ENCODE results near the gene DMXL1.

Gene DMXL1, protein sequence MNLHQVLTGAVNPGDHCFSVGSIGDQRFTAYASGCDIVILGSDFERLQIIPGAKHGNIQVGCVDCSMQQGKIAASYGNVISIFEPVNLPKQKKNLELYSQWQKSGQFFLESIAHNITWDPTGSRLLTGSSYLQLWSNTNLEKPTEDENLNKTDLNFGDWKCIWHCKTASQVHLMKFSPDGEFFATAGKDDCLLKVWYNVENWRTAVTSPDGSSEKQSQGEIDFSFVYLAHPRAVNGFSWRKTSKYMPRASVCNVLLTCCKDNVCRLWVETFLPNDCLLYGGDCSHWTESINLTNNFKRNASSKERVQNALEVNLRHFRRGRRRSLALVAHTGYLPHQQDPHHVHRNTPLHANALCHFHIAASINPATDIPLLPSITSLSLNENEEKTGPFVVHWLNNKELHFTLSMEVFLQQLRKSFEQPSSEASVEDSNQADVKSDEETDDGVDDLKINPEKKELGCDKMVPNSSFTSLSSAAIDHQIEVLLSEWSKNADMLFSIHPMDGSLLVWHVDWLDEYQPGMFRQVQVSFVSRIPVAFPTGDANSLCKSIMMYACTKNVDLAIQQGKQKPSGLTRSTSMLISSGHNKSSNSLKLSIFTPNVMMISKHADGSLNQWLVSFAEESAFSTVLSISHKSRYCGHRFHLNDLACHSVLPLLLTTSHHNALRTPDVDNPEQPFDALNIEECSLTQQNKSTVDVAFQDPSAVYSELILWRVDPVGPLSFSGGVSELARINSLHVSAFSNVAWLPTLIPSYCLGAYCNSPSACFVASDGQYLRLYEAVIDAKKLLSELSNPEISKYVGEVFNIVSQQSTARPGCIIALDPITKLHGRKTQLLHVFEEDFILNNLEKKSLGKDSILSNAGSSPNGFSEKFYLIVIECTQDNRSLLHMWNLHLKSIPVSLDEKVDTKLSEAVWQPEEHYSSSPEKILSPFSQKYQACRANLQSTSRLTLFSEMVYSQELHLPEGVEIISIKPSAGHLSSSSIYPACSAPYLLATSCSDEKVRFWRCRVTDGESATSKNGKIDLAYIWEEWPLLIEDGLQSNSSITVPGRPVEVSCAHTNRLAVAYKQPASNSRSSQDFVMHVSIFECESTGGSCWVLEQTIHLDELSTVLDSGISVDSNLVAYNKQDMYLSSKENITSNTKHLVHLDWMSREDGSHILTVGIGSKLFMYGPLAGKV (N-terminal part only)
- long read RNA-seq, donor 1, full-length matches to known transcripts, result 1 of 1 reads
- long read RNA-seq, donor 1, partial matches to known transcripts, result 0 of 1 reads
- long read RNA-seq, donor 1, other reads (novel, unspliced or antisense), result 0 of 1 reads
- long read RNA-seq, donor 2, result 0 reads
- long read RNA-seq, donor 3, result 0 reads
- long read RNA-seq, donor 4, result 0 reads
- long read RNA-seq, donor 5, result 0 reads
- long read RNA-seq, donor 6, partial matches to known transcripts, result 0 of 1 reads
- long read RNA-seq, donor 6, other reads (novel, unspliced or antisense), result 0 of 1 reads
- long read RNA-seq, donor 7, result 0 reads
- long read RNA-seq, donor 8, full-length matches to known transcripts, result 1 of 1 reads
- long read RNA-seq, donor 8, partial matches to known transcripts, result 0 of 1 reads
- long read RNA-seq, donor 8, other reads (novel, unspliced or antisense), result 0 of 1 reads

DNA sequence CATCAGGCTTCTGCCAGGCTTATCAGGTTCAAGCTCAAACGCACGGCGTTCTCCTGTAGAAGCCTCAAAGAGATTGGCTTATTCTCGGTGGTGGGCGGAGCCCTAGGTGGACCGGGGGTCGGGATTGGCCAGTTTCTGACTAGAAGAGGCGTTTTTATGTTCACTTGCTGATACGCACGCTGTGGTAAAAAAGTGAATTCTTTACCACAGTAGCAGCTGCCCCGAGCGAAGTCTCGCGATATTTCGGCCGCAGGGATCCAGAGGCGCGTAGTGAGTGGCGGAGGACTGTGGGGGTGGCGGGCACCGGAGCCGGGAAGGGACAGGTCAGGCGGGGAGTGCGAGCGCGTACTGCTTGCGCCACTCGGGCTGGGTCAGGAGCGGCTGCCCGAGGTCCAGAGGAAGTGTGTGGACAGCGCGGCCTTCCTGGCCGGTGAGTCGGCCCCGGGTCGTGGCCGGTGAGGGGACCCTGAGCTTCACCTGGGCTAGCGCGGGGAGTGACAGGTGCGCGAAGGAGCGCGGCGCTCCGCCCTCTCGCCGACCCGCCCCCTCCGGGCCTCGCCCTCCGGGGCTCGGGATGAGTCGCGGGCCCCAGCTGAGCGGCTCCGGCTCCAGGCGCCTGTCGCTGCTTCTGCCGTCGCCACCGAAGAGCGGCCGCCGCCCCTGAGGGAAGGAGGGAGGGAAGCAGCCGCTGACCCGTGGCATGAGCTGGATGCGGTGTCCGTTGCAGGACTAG lies at the start of gene DMXL1:
Gene DMXL1, plus strand, starts transcription at position 260 of the 733 bp plus-strand sequence. CDS start 483 bp downstream, outside the sequence.
- peak; percentile 98 for DNase-seq

DNA sequence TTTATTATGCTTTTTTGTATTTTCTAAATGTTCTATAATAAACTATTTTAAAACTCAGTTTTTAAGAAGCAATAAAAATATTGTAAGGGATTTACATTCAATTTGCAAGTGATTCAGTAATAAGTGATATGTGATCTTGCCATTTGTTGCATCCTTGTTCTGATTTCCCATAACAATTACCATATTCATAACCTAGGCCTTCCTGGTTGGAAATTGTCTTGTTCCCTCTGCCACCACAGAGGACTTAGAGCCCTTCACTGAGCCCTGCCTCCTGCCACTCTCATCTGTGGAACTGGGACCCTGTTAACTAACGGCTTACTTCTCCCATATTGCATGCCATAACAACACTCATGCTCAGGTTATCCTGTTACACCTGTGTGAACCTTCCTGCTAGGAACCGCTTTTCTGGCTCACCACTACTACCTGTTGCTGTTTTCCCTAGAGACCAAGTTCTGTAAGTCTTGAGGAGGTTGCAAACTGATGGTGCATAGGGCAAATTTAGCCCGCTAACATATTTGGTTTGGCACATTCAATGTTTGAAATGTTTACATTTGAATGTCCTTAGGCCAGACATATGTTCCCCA lies 49.6 kb upstream of the DMXL1 start:
- no peak for DNase-seq

DNA sequence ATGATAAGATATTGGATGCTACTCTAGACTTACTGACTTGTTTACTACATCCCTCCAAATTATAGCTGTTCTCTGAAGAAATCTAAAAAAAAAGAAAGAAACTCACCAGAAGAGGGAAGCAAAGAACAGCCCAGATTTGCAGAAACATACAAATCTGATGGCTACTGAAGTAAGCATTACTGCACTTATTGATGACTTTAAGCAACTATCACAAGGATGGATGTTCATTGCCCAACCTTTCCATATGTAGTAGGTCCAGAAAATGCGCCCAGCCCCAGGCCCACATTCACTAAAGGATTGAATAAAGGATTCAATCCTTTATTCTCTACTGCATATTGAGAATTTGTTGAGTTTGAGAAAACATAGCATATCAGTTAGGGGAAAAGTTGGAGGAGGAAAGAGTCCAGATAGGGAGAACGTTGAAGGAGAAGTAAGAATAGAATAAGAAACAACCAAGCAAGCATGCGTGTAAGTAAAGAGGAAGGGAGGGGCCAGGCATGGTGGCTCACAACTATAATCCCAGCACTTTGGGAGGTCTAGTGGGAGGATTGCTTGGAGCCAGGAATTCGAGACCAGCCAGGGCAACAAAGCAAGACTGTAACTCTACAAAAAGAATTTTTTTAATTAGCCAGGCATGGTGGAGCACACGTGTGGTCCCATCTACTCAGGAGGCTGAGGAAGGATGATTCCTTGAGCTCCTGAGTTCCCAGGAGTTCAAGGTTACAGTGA lies 48.7 kb upstream of the DMXL1 start:
- peak; percentile 22 for DNase-seq

DNA sequence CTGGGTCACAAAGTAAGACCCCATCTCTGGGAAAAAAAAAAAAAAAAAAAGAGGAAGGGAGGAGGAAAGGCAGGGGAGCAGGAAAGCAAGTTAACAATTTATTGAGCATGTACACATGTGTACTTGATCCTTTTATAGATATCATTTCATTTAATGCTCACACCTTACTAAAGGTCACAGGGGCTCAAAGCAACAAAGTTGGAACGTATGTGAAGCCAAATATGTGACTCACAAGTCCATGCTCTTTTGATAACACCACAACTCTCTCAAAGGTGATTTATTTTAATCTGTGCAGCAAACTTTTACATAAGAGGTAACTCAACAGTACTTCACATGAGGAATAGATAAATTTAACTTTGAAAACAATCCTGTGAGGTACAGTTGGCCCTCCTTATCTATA lies 48.1 kb upstream of the DMXL1 start:
- DNase-seq, result no peak

DNA sequence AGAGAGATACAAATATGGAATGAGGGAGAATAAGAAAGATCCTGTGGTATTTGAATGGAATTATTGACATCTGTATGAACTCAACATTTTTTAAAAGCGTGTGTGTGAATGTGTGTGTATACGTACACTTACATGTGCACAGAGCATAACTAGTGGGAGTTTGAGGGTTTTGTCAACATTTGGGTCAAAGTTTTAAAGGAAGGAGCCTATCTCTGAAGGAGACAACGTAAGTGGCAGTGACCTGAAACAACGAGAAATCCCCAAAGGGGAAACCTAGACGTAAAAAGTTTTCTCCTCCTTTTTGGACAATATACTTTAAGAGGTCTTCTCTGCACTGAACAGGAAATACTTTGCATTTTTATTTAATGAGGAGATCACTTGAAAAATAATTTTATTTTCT lies 42.3 kb upstream of the DMXL1 start:
- DNase-seq, result no peak

DNA sequence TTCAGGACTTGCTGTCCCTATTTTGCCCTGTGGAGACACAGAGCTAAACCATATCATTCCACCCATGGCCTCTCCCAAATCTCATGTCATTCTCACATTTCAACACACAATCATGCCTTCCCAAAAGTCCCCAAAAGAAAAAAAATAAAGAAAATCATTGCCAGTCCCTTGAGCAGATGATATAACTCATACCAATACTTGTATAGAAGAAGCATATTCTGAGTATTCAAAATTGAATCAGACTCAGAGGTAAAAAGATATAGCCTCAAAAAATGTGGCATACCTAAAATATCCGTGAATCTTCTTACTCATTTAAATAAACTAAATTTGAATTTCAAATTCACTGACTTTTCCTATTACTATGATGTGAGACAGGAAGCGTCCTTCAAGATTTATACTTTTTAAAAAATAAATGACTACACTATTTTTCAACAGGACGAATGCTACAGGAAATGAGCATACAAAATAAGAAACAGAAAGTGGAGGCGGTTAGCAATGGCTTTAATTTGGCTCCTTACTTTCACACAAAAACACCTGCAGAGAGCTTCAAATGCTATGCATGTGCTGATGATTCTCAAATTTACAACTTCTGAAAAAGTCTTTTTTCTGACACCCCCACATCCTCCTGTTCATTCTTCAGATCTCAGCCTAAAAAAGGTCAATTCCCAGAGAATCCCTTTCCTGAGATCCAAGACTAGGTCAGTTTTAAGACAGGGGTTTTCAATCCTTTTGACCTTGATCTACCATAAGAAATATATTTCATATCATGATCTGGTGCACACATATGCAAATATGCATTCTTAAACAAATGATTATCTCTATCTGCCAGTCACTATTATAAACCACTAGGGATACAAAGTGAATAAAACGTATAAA lies 39.6 kb upstream of the DMXL1 start:
- no peak for DNase-seq

DNA sequence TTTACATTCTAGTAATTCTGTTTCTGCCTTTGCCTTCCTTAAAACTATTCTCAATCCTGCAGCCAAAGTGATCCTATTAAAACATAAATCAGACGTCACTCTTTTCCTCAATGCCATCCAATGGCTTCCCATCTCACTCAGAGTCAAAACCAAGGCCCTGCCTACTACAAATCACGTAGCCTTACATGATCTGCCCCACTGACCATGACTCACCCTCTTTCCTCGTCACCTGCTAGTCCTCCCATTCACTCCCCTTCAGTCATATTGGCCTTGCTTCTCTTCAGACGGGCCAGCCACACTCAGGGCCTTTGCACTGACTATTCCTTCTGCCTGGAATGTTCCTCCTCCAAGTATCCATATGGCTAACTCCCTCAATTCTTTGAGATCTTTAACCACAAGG lies 39.0 kb upstream of the DMXL1 start:
- DNase-seq, result no peak

DNA sequence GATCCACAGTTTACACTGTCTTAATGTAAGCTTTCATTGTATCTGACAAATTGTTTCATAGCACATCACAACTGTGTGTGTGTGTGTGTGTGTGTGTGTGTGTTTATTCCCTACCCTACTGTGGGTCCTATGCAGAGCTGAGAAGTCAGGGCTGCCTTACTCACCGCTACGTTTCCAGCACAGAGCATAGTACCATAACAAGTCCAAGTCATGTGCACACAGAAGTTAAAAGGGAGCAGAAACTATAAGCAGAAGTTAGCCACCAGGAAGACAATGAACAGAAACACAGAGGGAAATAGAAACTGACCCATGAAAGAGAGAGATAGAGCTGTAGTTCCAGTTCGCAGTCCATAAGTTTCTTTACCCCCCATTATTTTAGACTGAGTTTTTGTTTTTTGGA lies 38.2 kb upstream of the DMXL1 start:
- DNase-seq, result no peak

DNA sequence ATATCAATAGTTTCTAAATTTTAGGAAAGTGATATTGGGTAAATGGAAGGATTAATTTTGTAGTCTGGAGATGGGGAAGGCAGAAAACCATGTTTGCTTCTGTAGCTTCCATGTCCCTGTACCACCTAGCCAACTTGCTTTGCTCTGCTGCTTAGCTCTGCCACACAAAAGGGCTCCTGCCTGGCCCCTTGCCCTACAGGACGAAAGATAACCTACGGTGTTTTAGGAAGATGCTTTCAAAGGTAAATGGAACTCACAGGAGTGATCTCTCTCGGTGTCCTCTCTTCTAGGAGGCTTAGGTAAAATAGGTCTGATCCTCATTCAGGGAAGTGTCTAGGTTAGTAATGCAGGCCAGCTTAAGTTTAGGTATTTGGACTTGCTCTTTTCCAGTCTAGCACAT lies 37.8 kb upstream of the DMXL1 start:
- DNase-seq, result no peak

DNA sequence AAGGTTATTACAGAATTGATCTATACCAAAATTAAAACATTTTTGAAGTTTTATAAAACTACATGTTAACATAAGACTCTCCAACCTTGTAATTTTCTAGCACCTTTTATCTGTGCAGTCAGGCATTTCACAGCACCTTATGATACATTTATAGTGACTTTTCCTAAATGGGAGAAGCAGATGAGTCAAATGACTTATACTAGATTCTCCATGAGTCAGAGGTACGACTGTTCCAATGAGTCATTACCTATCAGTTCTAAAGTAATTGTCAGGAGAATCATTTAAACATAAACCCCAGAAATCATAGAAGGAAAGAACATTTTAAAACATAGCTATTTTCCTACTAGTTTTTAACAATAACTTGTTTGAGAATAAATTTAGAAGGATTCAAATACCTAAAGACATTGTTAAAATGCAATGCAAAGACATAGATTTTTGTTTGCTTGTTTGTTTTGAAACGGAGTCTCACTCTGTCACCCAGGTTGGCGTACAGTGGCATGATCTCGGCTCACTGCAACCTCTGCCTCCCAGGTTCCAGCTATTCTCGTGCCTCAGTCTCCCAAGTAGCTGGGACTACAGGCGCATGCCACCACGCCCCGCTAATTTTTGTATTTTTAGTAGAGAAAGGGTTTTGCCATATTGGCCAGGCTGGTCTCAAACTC lies 34.7 kb upstream of the DMXL1 start:
- DNase-seq, result no peak

DNA sequence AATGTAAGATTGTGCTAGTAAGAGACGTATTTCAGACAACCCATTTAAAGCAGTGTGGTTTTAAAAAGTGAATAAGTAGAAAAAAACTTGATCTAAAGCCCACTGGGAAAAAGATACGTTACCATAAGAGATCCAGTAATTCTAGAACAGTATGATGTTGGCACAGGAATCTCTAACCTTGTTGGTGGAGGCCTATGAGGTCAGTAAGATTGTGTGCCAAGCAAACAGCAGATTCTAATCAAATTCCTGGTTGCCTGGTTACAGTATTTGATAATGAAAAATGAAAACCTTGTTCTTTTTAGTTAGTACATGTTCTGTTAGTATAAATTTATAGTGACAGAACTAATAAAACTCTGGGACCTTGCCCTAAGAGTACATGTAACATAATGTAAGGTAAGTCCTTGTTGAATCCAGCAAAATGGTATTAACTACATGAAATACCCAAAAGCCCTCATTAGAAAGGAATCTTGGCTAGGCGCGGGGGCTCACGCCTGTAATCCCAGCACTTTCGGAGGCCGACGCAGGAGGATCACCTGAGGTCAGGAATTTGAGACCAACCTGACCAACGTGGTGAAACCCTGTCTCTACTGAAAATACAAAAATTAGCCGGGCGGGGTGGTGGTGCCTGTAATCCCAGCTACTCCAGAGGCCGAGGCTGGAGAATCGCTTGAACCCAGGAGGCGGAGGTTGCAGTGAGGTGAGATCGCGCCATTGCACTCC lies 33.2 kb upstream of the DMXL1 start:
- DNase-seq, result no peak

DNA sequence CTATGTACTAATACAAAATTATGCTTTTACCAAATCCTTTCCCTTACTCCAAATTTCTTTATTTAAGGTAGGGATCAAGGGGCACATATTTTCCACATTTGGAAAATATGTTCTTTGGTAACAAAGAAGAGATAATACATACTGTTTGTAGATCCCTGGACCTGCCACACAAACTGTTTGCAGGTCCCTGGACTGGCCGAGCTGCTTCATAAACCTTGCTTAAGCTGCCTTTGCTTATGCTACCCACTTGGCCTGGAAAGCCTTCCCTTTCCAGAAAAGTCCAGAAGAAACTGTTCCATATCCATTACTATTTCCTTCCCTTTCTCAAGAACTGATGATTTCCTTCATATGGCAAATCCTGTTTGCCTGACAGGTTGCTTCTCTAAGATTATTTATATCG lies 22.6 kb upstream of the DMXL1 start:
- no peak for DNase-seq

DNA sequence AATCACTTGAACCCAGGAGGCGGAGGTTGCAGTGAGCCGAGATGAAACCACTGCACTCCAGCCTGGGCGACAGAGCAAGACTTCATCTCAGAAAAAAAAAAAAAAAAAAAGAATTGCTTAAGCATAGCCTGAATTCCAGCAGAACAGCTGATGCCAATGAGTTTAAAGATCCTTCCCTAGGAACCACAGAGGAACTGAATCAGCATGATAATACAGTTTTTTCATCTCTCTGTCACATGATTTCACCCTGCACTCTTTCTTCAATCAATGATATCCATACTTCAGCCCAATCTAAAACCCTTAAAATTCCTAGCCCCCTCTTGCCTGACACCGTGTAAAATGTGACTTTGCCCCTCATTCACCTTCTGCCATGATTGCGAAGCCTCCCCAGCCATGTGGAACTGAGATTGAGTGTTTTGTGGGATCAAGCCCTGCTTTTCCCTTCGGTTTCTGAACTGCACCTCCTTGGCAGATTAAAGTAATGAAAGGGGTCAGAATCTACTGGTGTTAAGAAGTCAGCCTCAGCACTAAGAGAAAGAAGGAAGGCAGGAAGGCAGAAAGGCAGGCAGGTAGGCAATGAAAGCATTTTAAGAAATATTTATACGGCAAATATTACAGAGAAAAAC lies 20.9 kb upstream of the DMXL1 start:
- DNase-seq, result no peak

DNA sequence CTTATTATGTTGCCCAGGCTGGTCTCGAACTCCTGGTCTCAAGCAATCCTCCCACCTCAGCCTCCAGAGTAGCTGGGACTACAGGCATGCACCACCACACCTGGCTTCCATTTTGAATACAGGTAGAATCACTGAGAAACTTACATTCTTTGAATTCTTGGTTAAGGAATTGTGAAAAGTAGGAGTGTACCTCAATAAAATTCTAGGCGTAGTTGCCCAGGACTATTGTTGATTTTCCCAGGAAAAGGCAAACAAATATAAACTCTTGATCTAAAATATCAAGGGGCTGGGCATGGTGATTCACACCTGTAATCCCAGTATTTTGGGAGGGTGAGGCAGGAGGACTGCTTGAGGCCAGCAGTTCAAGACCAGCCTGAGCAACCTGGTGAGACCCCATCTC lies 16.8 kb upstream of the DMXL1 start:
- DNase-seq, result no peak

DNA sequence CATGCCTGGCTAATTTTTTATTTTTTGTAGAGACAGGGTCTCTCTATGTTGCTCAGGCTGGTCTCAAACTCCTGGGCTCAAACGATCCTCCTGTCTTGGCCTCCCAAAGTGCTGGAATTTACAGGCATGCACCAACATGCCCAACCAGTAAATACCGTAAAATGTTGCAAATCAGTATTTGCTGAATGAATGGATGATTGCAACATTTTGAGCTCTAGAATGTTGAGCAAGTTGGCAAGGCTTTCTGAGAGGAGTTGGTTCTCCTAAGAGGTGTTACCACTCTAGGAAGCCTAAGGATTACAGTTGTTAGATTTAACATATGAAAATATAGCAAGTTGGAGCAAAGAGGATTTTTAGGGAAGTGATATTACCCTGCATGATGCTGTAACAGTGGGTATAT lies 15.6 kb upstream of the DMXL1 start:
- DNase-seq, result no peak

DNA sequence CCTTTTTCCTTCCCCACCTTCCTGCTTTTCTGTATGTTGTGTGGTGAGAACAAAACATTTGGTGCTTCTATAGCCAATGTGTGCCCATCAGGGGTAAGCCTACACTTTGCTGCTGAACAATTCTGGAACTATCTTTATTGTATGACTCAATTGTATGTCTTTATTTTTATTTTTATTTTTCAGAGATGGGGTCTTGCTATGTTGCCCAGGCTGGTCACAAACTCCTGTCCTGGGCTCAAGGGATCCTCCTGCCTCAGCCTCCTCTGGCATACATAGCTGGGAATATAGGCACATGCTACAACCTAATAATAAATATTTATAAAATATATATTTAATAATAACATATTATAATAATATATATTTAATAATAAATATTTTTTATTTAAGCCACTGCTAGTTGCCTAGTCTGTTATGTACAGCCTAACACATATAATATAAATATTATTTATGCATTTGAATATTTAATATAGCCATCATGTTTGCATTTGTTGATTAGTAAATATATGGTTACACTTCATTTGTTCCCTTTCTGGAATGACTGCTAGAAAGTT lies 11.8 kb upstream of the DMXL1 start:
- no peak for DNase-seq

DNA sequence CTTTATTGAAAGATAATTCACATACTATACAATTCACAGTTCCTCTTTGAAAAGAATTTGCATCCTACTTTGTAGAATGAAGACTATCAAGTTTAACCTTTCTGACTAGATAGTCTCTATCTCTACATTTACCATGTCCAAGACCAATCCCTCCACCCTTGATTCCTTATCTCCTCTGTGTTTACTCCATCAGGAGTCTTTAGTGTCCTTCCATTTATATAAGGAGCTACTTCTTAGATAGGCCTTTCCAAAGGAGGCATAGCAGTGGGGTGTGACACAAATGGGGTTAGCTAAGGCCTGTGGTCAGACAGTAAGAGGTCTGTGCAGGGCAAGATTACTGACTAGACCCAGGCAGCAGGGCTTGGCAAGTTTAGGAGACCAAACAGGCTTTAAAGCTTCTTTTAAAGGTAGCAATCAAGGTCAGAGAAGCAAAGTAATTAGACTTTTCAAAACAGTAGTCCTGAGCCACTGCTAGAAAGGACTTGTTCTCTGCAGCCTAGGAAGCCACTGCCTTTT lies 11.1 kb upstream of the DMXL1 start:
- DNase-seq, result no peak
